Measurements from ENCODE around the gene C2CD4C. TPM values are rescaled to one million over a fixed set of nuclear protein-coding genes. Genes with fewer than 3 reads are reported as not detected.

The C2CD4C gene
- total and polyA plus RNA-seq, 10 of the 15 experiments (the other 5 are each of a cell fraction or from before 2014, with no cell fraction given) = not detected

GRCh38 chr19:367561-367960, 41.4 kb downstream of the C2CD4C start (continued):
- TF ChIP-seq CEBPB (IDR thresholded peaks at IDR 0.05; ENCODE audit: borderline replicate concordance in 1 of 2, low read depth in 2 of 2, low read length in 2 of 2) (no peak), SPI1 (IDR thresholded peaks at IDR 0.05; ENCODE audit: borderline replicate concordance, insufficient read depth, low read depth, low read length) (no peak), CHD1 (IDR thresholded peaks at IDR 0.05; ENCODE audit: low read depth, low read length) (no peak), CBFB (IDR thresholded peaks at IDR 0.05; ENCODE audit: low read depth) (no peak), ZNF592 (IDR thresholded peaks at IDR 0.05) (no peak), ZNF622 (IDR thresholded peaks at IDR 0.05) (no peak), SP1 (IDR thresholded peaks at IDR 0.05; ENCODE audit: low read depth, low read length) (no peak)
- TF ChIP-seq, protein P1, sequence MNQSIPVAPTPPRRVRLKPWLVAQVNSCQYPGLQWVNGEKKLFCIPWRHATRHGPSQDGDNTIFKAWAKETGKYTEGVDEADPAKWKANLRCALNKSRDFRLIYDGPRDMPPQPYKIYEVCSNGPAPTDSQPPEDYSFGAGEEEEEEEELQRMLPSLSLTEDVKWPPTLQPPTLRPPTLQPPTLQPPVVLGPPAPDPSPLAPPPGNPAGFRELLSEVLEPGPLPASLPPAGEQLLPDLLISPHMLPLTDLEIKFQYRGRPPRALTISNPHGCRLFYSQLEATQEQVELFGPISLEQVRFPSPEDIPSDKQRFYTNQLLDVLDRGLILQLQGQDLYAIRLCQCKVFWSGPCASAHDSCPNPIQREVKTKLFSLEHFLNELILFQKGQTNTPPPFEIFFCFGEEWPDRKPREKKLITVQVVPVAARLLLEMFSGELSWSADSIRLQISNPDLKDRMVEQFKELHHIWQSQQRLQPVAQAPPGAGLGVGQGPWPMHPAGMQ (IDR thresholded peaks at IDR 0.05; ENCODE audit: borderline replicate concordance) = no peak

GRCh38 chr19:366951-367350, 42.0 kb downstream of the C2CD4C start:
- WGBS (ENCODE audit: insufficient coverage, insufficient replicate concordance, low lambda C conversion rate, missing lambda C conversion rate) = 38% methylated on average over 8 of the region's 8 CpGs
- H2AFZ ChIP-seq (ENCODE audit: control insufficient read depth, low read depth, low read length) = no peak overlapping the region
- H3K4me2 ChIP-seq (ENCODE audit: control insufficient read depth, insufficient read depth) = no peak overlapping the region
- no peaks in the 10 kb centered on the region for H3K36me3 ChIP-seq (ENCODE audit: control insufficient read depth in 2 of 2, insufficient read depth in 2 of 2, low read length in 1 of 2)
- H3K79me2 ChIP-seq (ENCODE audit: control insufficient read depth, insufficient read depth, low read length) = no peaks in the 10 kb centered on the region
- BruUV-seq (replicated peaks) = no TSS peak
- DNase-seq (ENCODE audit: low read depth, low spot score) (no peak), ATAC-seq (no peak), FAIRE-seq (no peak)
- intact Hi-C loops (cut with micrococcal nuclease; ENCODE audit: unreplicated experiment) = no loop called here
- no peaks in the 10 kb centered on the region for H3K9me3 ChIP-seq (replicated peaks; ENCODE audit: control insufficient read depth, insufficient read depth, low read length)
- ChIA-PET SMC1A (ENCODE audit: uncharacterized antibody, unreplicated experiment) (no interaction called here), CTCF (no interaction called here), POLR2A (no interaction called here), RAD21 (ENCODE audit: unreplicated experiment) (no interaction called here)
- H3K4me1 ChIP-seq (ENCODE audit: control insufficient read depth, insufficient read depth, low read length) = no peaks in the 10 kb centered on the region
- H4K20me1 ChIP-seq (ENCODE audit: control insufficient read depth, insufficient read depth) = no peaks in the 10 kb centered on the region
- H3K27me3 ChIP-seq (replicated peaks in 1 of 2; ENCODE audit: control insufficient read depth in 2 of 2, insufficient read depth in 2 of 2, low read length in 1 of 2) = no peaks in the 10 kb centered on the region
- H3K4me3 ChIP-seq = no peak overlapping the region
- no peak overlapping the region for H3K9ac ChIP-seq (ENCODE audit: control insufficient read depth, insufficient read depth, low read length)
- in situ Hi-C loops (cut with MboI) = no loop called here
- no peak overlapping the region for H3K27ac ChIP-seq (ENCODE audit: control insufficient read depth, insufficient read depth)
- TF ChIP-seq GATAD2B (conservative IDR thresholded peaks at IDR 0.05; ENCODE audit: low read depth) (no peak), NFYA (IDR thresholded peaks at IDR 0.05; ENCODE audit: borderline replicate concordance, low read depth, low read length) (no peak), TBL1XR1 (IDR thresholded peaks at IDR 0.05; ENCODE audit: low read depth, low read length) (no peak), MYB (IDR thresholded peaks at IDR 0.05; ENCODE audit: borderline replicate concordance, low read depth, low read length) (no peak), RB1 (IDR thresholded peaks at IDR 0.05; ENCODE audit: borderline replicate concordance) (no peak), FOS (IDR thresholded peaks at IDR 0.05; ENCODE audit: borderline replicate concordance, extremely low read depth, insufficient read length) (no peak), NFIC (IDR thresholded peaks at IDR 0.05; ENCODE audit: low read depth, low read length) (no peak), ASH2L (IDR thresholded peaks at IDR 0.05; ENCODE audit: borderline replicate concordance, low read depth) (no peak)
- TF ChIP-seq, protein P2, sequence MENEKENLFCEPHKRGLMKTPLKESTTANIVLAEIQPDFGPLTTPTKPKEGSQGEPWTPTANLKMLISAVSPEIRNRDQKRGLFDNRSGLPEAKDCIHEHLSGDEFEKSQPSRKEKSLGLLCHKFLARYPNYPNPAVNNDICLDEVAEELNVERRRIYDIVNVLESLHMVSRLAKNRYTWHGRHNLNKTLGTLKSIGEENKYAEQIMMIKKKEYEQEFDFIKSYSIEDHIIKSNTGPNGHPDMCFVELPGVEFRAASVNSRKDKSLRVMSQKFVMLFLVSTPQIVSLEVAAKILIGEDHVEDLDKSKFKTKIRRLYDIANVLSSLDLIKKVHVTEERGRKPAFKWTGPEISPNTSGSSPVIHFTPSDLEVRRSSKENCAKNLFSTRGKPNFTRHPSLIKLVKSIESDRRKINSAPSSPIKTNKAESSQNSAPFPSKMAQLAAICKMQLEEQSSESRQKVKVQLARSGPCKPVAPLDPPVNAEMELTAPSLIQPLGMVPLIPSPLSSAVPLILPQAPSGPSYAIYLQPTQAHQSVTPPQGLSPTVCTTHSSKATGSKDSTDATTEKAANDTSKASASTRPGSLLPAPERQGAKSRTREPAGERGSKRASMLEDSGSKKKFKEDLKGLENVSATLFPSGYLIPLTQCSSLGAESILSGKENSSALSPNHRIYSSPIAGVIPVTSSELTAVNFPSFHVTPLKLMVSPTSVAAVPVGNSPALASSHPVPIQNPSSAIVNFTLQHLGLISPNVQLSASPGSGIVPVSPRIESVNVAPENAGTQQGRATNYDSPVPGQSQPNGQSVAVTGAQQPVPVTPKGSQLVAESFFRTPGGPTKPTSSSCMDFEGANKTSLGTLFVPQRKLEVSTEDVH (IDR thresholded peaks at IDR 0.05; ENCODE audit: low read depth, partially characterized antibody) = no peak
